Spleen (tissue), 7 donors: ENCODE results near the gene KLK6.

Experiments
- POLR2A ChIP-seq, 3 donors: fragments of 450-650 bp; IDR thresholded peaks; one replicate each; pipeline ENCODE4 v1.5.1; 2017; ENCODE audit warnings: antibody characterized with exemption in 3 of 3, mild to moderate bottlenecking in 1 of 3
- POLR2AphosphoS5 ChIP-seq, 3 donors: sonication (generic); formaldehyde crosslinking; IDR thresholded peaks; one replicate each; pipeline ENCODE4 v1.5.1; 2017; ENCODE audit warnings: antibody characterized with exemption in 3 of 3
- TF ChIP-seq, protein P1 (sequence below), 11 experiments: fragments of 200-600 bp in 7 of 11; fragments of 450-650 bp in 4 of 11; sonication (generic) in 4 of 11; IDR thresholded peaks in 8 of 11; conservative IDR thresholded peaks in 3 of 11; 1 replicate in 7 of 11; 2 replicates in 4 of 11; pipeline versions ENCODE4 v1.4.0 to v1.8.0; 2016 to 2021; ENCODE audit warnings: antibody characterized with exemption in 11 of 11, inconsistent platforms in 4 of 11, mild to moderate bottlenecking in 1 of 11
- donor health status: DM: no; HTN: no; CAD: no; lungs with moderate emphysema.
- donor health status: DM: no; HTN: no; CAD: no.
- donor health status: DM: no; HTN: no; CAD: no.

DNA sequence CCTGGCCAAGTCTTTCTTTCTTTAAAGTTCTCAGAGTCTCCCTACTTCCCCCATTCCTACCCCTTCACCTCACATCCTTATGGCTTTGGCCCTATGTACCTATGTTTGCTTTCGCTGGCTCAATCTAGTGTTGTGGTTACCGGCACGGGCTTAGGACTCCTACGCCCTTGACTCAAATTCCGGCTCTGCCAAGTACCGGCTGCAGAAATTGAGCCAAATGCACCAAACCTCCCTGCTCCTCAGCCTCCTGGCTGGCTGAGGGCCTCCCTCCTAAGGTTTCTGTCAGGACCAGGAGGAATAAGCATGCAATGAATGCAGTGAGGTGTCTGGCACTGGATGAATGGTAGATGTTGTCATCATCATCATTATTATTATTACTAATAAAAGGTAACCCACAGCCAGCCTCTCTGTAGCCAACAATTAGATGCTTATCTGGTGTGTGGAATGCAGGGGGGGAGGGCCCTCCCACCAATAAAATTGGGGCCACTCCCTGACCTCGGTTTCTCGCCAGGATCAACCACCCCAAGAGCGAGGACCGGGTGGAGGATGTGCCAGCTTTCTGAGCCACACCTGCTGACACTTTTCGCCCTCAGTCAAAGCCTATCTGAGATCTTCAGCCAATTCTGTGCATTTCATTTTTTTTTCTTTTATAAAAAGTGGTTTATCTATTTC, 37.2 kb downstream of the KLK6 start:
- TF ChIP-seq, protein P1, sequence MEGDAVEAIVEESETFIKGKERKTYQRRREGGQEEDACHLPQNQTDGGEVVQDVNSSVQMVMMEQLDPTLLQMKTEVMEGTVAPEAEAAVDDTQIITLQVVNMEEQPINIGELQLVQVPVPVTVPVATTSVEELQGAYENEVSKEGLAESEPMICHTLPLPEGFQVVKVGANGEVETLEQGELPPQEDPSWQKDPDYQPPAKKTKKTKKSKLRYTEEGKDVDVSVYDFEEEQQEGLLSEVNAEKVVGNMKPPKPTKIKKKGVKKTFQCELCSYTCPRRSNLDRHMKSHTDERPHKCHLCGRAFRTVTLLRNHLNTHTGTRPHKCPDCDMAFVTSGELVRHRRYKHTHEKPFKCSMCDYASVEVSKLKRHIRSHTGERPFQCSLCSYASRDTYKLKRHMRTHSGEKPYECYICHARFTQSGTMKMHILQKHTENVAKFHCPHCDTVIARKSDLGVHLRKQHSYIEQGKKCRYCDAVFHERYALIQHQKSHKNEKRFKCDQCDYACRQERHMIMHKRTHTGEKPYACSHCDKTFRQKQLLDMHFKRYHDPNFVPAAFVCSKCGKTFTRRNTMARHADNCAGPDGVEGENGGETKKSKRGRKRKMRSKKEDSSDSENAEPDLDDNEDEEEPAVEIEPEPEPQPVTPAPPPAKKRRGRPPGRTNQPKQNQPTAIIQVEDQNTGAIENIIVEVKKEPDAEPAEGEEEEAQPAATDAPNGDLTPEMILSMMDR (IDR thresholded peaks at IDR 0.05 in 8 of 11, conservative IDR thresholded peaks at IDR 0.05 in 3 of 11): no peak
- TF ChIP-seq POLR2A (IDR thresholded peaks at IDR 0.05): no peak
- no peak for TF ChIP-seq POLR2AphosphoS5 (IDR thresholded peaks at IDR 0.05)
